ENCODE measurements around the gene SMU1.

- TF ChIP-seq, protein P1, sequence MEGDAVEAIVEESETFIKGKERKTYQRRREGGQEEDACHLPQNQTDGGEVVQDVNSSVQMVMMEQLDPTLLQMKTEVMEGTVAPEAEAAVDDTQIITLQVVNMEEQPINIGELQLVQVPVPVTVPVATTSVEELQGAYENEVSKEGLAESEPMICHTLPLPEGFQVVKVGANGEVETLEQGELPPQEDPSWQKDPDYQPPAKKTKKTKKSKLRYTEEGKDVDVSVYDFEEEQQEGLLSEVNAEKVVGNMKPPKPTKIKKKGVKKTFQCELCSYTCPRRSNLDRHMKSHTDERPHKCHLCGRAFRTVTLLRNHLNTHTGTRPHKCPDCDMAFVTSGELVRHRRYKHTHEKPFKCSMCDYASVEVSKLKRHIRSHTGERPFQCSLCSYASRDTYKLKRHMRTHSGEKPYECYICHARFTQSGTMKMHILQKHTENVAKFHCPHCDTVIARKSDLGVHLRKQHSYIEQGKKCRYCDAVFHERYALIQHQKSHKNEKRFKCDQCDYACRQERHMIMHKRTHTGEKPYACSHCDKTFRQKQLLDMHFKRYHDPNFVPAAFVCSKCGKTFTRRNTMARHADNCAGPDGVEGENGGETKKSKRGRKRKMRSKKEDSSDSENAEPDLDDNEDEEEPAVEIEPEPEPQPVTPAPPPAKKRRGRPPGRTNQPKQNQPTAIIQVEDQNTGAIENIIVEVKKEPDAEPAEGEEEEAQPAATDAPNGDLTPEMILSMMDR (conservative IDR thresholded peaks at IDR 0.05; ENCODE audit: low read length), result no peak
- no peak for TF ChIP-seq EZH2phosphoT487 (IDR thresholded peaks at IDR 0.05; ENCODE audit: borderline replicate concordance, low read depth, low read length)
These were observed 54.2 kb downstream of the SMU1 start for GRCh38 chr9:33022303-33022702.

Data from OCI-LY7 (cell line).